Measurements from ENCODE around the gene EIF4E1B. TPM values are rescaled to one million over a fixed set of nuclear protein-coding genes. Genes with fewer than 3 reads are reported as not detected.

EIF4E1B gene
- total RNA-seq (2022; extraction: Qiagen RNA extraction; ENCODE audit: low read depth): not detected in 5 replicates

DNA sequence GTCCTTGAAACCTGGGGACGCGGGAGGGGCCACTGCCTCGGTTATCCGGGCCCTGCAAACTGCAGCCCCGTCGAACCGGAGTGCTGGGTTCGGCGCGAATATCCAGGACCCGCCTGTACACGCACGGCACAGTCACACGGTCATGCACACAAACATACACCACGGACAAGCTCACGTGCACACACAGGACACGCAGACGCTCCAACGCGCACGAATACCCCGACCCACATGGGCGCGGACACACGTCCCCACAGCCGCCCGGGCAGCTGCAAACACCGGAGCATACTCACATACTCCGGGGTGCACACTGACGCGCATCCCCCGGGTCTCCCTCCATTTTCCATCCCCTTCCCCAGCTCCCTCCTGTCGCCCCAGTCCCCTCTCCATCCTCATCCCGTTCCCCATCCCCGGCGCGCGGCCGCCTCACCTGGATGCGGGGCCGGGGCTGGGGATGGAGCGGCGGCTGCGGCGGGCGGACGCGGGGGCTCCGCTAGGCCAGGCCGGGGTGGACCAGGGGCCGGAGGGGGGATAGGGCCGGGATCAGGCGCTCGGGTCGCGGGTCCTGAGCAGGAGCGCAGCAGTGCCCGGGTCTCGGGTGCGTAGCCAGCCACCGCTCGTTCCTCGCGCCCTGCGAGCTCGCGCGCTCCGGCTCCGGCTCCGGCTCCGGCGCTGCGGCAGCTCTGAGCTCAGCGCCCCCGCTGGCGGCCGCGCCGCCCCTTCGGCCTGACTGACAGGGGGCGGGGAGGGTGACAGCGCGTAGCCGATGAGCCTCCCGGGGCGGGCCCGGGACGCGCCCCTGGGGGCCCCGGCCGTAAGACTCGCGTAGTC is at the start of gene EIF4E1B, which contains the start of gene SNCB:
Gene EIF4E1B, plus strand, starts transcription at position 823 of the 828 bp plus-strand sequence. CDS start 12,113 bp downstream, outside the sequence.
Gene SNCB, minus strand, starts transcription at position 682 of the 828 bp plus-strand sequence. CDS start 880 bp downstream, outside the sequence.

DNA sequence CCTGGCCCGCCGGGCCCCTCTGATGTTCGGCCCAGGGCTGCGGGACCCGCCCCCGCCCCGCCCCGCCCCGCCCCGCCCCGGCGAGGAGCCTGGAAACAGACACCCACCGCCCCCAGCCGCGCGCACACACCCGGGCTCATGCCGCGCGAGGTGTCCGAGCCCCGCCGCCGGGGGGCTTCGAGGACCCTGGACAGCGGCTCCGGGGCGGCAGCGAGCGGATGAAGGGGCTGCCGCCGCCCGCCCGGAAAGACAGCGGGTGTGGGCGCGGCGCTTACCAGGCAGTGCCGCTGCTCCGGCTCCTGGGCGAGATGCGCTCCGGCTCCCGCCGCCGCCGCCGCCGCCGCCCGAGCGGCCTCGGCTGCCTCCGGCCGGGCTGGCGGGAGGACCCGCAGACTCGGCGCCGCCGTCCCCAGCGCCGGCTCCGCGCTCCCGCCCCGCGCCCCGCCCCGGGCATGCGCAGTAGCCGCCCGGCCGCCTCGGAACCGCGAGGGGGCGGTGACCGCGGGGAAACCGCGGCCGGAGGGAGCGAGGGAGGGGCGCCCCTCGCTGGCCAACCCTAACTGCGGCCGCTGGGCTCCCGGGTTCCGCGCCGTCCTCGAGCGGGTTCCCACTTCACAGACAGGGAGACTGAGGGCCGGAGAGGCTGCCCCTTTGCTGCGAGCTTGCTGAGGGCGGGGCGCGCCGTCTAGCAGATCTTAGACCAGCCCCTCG is 20.6 kb upstream of the EIF4E1B start, which contains the start of gene GPRIN1:
Gene GPRIN1, minus strand, starts transcription at position 433 of the 711 bp plus-strand sequence. CDS start 10,322 bp downstream, outside the sequence.

GRCh38 chr5:176647030-176647842 is 16.8 kb downstream of the EIF4E1B start, which contains the start of gene TSPAN17:
Gene TSPAN17, plus strand, starts transcription at chr5:176647484. Its CDS starts 132 bp downstream, at chr5:176647616.

Other genes with a start within 250 kb of the EIF4E1B start
- gene NOP16, start 242.1 kb upstream of the EIF4E1B start, total RNA-seq (2022; extraction: Qiagen RNA extraction; ENCODE audit: low read depth): 114 to 148 TPM (median 129 TPM) in 5 replicates
- gene HIGD2A, start 241.9 kb upstream of the EIF4E1B start, total RNA-seq (2022; extraction: Qiagen RNA extraction; ENCODE audit: low read depth): 242 to 274 TPM (median 264 TPM) in 5 replicates
- 65.7 to 111 TPM (median 105 TPM) in 5 replicates for gene CLTB, start 214.1 kb upstream of the EIF4E1B start, total RNA-seq (2022; extraction: Qiagen RNA extraction; ENCODE audit: low read depth)
- 47.0 to 54.0 TPM (median 47.9 TPM) in 5 replicates for gene FAF2, start 182.3 kb upstream of the EIF4E1B start, total RNA-seq (2022; extraction: Qiagen RNA extraction; ENCODE audit: low read depth)
- 33.6 to 45.2 TPM (median 43.2 TPM) in 5 replicates for gene RNF44, start 93.3 kb upstream of the EIF4E1B start, total RNA-seq (2022; extraction: Qiagen RNA extraction; ENCODE audit: low read depth)
- gene CDHR2, start 81.3 kb upstream of the EIF4E1B start, total RNA-seq (2022; extraction: Qiagen RNA extraction; ENCODE audit: low read depth): 0.04 to 0.15 TPM (median 0.10 TPM) in 4 of 5 replicates, not detected in the other
- 7.1 to 9.4 TPM (median 9.1 TPM) in 5 replicates for gene GPRIN1, start 20.5 kb upstream of the EIF4E1B start, total RNA-seq (2022; extraction: Qiagen RNA extraction; ENCODE audit: low read depth)
- 1.0 to 1.4 TPM (median 1.2 TPM) in 5 replicates for gene SNCB, start 141 bp upstream of the EIF4E1B start, total RNA-seq (2022; extraction: Qiagen RNA extraction; ENCODE audit: low read depth)
- 53.3 to 66.1 TPM (median 60.2 TPM) in 5 replicates for gene TSPAN17, start 16.8 kb downstream of the EIF4E1B start, total RNA-seq (2022; extraction: Qiagen RNA extraction; ENCODE audit: low read depth)
- gene UNC5A, start 179.9 kb downstream of the EIF4E1B start, total RNA-seq (2022; extraction: Qiagen RNA extraction; ENCODE audit: low read depth): 0.22 to 0.39 TPM (median 0.30 TPM) in 5 replicates

Measured in A549 treated with CpdA at 1 μM for 4 hours (cell line).